ENCODE measurements around the gene BCAS3.

DNA sequence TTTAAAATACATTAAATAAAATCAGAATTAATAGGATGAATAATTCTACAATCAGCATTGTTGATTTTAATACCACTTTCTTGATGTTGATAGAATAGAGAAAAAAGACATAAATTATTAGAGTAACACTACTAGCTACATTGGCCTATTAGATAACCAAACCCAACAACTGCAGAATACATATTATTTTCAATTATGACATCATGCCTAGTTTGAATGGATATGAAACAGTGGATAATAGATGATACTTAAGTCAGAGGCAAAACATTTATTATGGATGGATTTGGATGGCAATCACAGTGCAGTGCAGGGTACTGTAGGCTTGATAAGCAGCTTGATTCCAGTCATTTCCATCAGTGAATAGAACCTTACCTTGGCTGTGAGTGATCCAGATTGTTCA, 293.1 kb downstream of the BCAS3 start:
- TF ChIP-seq POLR2A (IDR thresholded peaks at IDR 0.05; ENCODE audit: low read length) (no peak), GATA1 (IDR thresholded peaks at IDR 0.05; ENCODE audit: low read depth, low read length) (no peak)

All from erythroblast (primary cell).